ENCODE data around the gene ZBTB46.

Gene ZBTB46

GRCh38 chr20:63702036-63702665 lies 128.9 kb downstream of the ZBTB46 start:
- no peak for DNase-seq

- no peak for DNase-seq
These were observed 129.6 kb downstream of the ZBTB46 start for GRCh38 chr20:63701329-63702035.

GRCh38 chr20:63701051-63701328 lies 130.1 kb downstream of the ZBTB46 start:
- no peak for DNase-seq

- no peak for DNase-seq
These were observed 130.6 kb downstream of the ZBTB46 start for GRCh38 chr20:63700199-63701050.

- DNase-seq, result no peak
These were observed 131.4 kb downstream of the ZBTB46 start for GRCh38 chr20:63699466-63700198.

- no peak for DNase-seq
These were observed 132.2 kb downstream of the ZBTB46 start for GRCh38 chr20:63698739-63699465.

- DNase-seq, result no peak
These were observed 133.1 kb downstream of the ZBTB46 start for GRCh38 chr20:63697868-63698545.

- DNase-seq, result no peak
These were observed 133.7 kb downstream of the ZBTB46 start for GRCh38 chr20:63697357-63697867.

- peak; percentile 44 for DNase-seq
These were observed 134.3 kb downstream of the ZBTB46 start, which contains the start of gene TNFRSF6B for GRCh38 chr20:63696628-63697356. Gene TNFRSF6B (plus strand): TSS chr20:63696652. CDS start chr20:63696768, 116 bp downstream.

- peak; percentile 53 for DNase-seq
These were observed 134.8 kb downstream of the ZBTB46 start for GRCh38 chr20:63696306-63696627.

- DNase-seq, result no peak
These were observed 135.4 kb downstream of the ZBTB46 start for GRCh38 chr20:63695424-63696305.

- DNase-seq, result no peak
These were observed 136.3 kb downstream of the ZBTB46 start for GRCh38 chr20:63694584-63695423.

- peak; percentile 40 for DNase-seq
These were observed 137.1 kb downstream of the ZBTB46 start for GRCh38 chr20:63693733-63694583.

Measured in eye (tissue), 1 donor.